Urinary bladder (tissue), 4 donors: ENCODE measurements around the gene NCOR1. TPM values are rescaled to one million over a fixed set of nuclear protein-coding genes. Genes with fewer than 3 reads are reported as not detected.
A peak's percentile ranks its signal among the peaks of the same experiment; 100 is the strongest.
"Not testable (repeated sequence)": the region's sequence is repeated elsewhere in the genome, so short reads cannot be mapped to it uniquely, and the experiment has no call there.

Source experiments
- DNase-seq: peaks from one replicate; pipeline ENCODE4 v3.0.0-alpha.2; 2015; ENCODE audit errors: extremely low spot score
- H3K27ac ChIP-seq: one replicate; pipeline ENCODE4 v1.5.1; 2013; ENCODE audit warnings: low read depth, mild to moderate bottlenecking, moderate library complexity
- H3K36me3 ChIP-seq: one replicate; pipeline ENCODE4 v1.6.1; 2013; ENCODE audit warnings: mild to moderate bottlenecking, moderate library complexity; ENCODE audit not compliant: insufficient read depth
- H3K4me1 ChIP-seq: one replicate; pipeline ENCODE4 v1.6.1; 2013; ENCODE audit warnings: mild to moderate bottlenecking, moderate library complexity; ENCODE audit not compliant: insufficient read depth
- H3K4me3 ChIP-seq: one replicate; pipeline ENCODE4 v1.5.1; 2013; ENCODE audit warnings: low read depth, low read length
- WGBS: extraction: QIAGEN DNeasy Blood & Tissue Kit; methylation state at CpG from one replicate; pipeline ENCODE4 v1.1.7; 2013; 5-methylcytosine and 5-hydroxymethylcytosine counted together
- polyA plus RNA-seq: library from polyadenylated mRNA; stranded (reverse); fragments of 200-250 nt; gene quantifications from one replicate; pipeline ENCODE4 v1.2.3, GENCODE V29; 2013
- total RNA-seq: library from RNA; depleted of rRNA; stranded (reverse); fragments of >200 nt; gene quantifications from one replicate; pipeline ENCODE4 v1.2.3, GENCODE V29; 2014
- donor health status: healthy with polysubstance abuse.
- donor health status: healthy.

Gene NCOR1
- total and polyA plus RNA-seq, 2 donors: 45.5 to 128 TPM

DNA sequence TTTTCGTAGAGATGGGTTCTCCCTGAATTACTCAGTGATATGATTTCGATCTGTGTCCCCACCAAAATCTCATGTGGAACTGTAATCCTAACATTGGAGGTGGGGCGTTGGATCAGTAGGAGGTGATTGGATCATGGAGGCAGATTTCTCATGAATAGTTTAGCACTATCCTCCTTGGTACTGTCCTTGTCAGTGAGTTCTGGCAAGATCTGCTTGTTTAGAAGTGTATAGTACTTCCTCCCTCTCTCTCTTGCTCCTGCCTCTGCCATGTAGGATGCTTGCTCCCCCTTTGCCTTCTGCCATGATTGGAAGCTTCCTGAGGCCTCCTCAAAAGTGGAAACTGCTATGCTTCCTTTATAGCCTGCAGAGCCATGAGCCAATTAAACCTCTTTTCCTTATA is 24.6 kb upstream of the NCOR1 start:
- Histone ChIP-seq H3K4me1 (no peaks in the 10 kb centered on the region), H3K36me3 (no peaks in the 10 kb centered on the region), H3K27ac (no peak overlapping the region), H3K4me3 (no peak overlapping the region)
- no peak for DNase-seq
- WGBS: 97% methylated on average over 3 of the region's 3 CpGs

DNA sequence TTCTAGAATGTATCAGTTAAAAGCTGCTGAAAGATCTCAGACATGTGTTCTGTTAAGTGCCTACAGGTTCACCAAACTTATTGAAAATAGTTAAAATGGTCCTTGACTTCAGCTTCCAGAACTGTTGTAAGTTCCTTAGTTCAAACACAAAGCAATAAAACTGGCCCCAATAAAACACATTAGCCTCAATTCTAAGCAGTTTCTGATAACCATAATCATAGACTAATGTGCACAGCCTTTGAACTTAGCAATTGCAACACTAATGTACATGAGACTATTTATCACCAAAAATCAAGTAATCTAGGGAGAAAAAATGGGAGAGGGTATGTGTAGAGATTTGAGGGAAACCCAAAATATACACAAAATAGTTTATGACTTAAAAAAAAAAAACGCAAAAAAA is 17.1 kb upstream of the NCOR1 start:
- Histone ChIP-seq H3K27ac (no peak overlapping the region), H3K4me3 (no peak overlapping the region), H3K4me1 (no peaks in the 10 kb centered on the region), H3K36me3 (no peaks in the 10 kb centered on the region)
- WGBS: 92% methylated on average over 1 of the region's 1 CpG
- no peak for DNase-seq

DNA sequence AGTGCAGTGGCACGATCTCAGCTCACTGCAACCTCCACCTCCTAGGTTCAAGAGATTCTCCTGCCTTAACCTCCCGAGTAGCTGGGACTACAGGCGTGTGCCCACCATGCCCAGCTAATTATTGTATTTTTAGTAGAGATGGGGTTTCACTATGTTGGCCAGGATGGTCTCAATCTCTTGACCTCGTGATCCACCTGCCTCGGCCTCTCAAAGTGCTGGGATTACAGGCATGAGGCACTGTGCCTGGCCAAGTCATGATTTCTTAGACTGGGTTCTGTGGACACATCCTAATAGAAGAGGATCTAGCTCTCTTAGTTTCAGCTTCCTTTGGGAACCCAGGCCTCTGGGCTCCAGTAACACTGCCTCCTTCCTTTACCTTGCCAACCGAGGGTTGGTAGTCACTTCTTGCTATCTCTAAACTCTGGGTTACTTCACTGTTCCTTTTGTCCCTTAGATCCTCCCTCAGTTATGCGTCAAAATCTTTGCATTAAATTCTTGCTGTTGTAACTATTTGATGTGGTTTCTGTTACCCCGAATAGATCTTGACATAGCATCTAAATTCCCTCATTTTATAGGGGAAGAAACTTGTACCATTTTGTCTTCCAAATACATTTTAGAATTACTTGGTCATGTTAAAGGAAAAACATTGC is 14.7 kb upstream of the NCOR1 start:
- DNase-seq, H3K27ac ChIP-seq, H3K36me3 ChIP-seq, H3K4me1 ChIP-seq, H3K4me3 ChIP-seq: not testable (repeated sequence)
- WGBS: 90% methylated on average over 8 of the region's 8 CpGs

DNA sequence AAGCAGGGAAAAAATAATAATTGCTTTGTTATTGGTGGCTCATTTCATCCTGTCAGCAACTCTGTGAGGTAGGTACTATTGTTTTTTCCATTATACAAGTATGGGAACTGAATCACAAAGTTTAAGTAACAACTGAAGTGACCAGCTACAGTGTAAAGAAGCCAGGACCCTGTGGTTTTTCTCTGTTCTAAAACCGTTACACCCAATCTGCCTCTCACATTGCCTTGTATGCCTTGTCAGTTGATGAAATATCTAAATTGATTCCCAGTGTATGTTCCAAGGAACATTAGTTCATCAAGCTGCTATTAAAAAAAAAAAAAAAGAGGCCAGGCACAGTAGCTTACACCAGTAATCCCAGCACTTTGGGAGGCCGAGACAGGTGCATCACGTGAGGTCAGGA is 7.1 kb upstream of the NCOR1 start:
- Histone ChIP-seq H3K27ac (no peak overlapping the region), H3K36me3 (peaks cover 2% of the 10 kb centered on the region), H3K4me1 (no peaks in the 10 kb centered on the region), H3K4me3 (no peak overlapping the region)
- WGBS: 96% methylated on average over 3 of the region's 3 CpGs
- DNase-seq: no peak

DNA sequence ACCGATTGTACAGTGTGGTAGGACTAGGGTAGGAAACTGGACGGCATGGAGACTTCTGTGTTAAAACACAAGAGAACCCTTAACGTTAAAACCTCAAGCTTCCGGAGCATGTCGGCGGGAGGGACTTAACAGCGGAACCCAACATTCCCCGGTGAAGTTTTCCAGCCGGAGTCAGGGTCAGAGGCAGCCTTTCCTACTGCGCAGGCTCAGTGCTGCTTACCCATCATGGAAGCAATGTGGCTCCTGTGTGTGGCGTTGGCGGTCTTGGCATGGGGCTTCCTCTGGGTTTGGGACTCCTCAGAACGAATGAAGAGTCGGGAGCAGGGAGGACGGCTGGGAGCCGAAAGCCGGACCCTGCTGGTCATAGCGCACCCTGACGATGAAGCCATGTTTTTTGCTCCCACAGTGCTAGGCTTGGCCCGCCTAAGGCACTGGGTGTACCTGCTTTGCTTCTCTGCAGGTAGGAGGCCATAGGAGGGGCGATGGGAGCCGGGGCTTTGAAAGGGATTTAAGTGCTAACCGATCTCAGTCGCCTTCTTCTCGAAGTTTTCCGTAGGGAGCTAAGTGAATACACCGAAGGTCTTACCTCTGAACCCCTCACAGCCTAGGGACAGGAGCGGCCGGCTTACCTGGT is 1.8 kb upstream of the NCOR1 start, which contains the start of gene PIGL:
TSS of gene PIGL (plus strand) at position 209 of the 634 bp plus-strand sequence. CDS start at position 226, 17 bp downstream.
- peaks cover 2% of the 10 kb centered on the region for H3K36me3 ChIP-seq
- H3K4me1 ChIP-seq: no peaks in the 10 kb centered on the region
- peak within 1 kb of the TSS; percentile 97 for H3K27ac ChIP-seq
- peak within 1 kb of the TSS; percentile 99 for H3K4me3 ChIP-seq
- peak; percentile 84 for DNase-seq
- WGBS: under 1% methylated on average over 29 of the region's 29 CpGs

DNA sequence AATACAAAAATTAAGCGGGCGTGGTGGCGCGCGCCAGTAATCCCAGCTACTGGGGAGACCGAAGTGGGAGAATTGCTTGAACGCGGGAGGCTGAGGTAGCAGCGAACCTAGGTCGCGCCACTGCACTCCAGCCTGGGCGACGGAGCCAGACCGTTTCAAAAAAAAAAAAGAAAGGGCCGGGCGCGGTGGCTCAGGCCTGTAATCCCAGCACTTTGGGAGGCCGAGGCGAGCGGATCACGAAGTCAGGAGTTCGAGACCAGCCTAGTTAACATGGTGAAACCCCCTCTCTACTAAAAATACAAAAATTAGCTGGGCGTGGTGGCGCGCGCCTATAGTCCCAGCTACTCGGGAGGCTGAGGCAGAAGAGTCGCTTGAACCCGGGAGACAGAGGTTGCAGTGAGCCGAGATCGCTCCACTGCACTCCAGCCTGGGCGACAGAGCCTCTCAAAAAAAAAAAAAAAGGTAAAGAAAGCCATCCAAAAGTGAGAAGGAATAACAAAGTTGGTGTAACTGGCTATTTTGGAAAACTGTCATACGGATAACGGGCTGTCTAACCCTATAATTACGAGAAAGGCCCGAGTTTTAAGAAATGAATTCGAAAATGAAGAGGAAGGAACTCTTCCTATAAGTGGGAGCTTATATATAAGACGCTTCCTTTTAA is 1.1 kb upstream of the NCOR1 start:
- H3K4me1 ChIP-seq, DNase-seq, H3K36me3 ChIP-seq: not testable (repeated sequence)
- WGBS: 70% methylated on average over 38 of the region's 38 CpGs
- peak overlapping the region; percentile 97 for H3K27ac ChIP-seq
- peak overlapping the region; percentile 99 for H3K4me3 ChIP-seq

DNA sequence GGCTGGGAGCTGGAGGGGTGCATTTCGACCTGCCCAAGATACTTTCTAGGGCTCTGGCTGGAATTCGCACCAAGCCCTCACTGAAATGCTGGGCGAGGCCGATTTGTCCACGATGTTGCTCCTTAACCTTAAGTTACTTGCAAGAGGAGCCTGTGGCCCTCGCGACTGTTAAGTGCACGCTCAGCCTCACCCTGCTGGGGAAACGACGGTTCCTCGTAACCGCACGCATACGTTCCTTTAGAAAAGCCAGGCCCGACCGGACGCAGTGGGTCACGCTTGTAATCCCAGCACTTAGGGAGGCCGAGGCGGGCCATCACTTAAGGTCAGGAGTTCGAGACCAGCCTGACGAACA is 607 bp upstream of the NCOR1 start:
- no peak for DNase-seq
- Histone ChIP-seq H3K4me1 (no peaks in the 10 kb centered on the region), H3K36me3 (no peaks in the 10 kb centered on the region), H3K27ac (peak overlapping the region; percentile 97), H3K4me3 (peak overlapping the region; percentile 99)
- WGBS: 17% methylated on average over 22 of the region's 22 CpGs

DNA sequence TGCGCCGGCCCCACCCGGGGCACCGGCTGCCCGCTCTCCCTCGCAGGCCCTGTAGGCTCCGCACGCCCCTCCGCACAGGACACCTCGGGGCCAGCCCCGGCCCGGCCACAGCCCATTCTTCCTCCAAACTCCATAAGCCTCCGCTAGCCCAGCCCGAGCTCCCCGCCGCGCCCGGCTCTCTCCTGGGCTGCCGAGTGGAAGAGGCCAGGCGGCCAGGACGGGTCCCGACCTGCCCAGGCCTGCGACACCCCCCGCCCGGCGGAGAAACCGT is 397 bp downstream of the NCOR1 start:
- H3K36me3 ChIP-seq: no peaks in the 10 kb centered on the region
- no peaks in the 10 kb centered on the region for H3K4me1 ChIP-seq
- WGBS: 1% methylated on average over 27 of the region's 27 CpGs
- H3K27ac ChIP-seq: peak overlapping the region; percentile 97
- H3K4me3 ChIP-seq: peak overlapping the region; percentile 99
- no peak for DNase-seq

DNA sequence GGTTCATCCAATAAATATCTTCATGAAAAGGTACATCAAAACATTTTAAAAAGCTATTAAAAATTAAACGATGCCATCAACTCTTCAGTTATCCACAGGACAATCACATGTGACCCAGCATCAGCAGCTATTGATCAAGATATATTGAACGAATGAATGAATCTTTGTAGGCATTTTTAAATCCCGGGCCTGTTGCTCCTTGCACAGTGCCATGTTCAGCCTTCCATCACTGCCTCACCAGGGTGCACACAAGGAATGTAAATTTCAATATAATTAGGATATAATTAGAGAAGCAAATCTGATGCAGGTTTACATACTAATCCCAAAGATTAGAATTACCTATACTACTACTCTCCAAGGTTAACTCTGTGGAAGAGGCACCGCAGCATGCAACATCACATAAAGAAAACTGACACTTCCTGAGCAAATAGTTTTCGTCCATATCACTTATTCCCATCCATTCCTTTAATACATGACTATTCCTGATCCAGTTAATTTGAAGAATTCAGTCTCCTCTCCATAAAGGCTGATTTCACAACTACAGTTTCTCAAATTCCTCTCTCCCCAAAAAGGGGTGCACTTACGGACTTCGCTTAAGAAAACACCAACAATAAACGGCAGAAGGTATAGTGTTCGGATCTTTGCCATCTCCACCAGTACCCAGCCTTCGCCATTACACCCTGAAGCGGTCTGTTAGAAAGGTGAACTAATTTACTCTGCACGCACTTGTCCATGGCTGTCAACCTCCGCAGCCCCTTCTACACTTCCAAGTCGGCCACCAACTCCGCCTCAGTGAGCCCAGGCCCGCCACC is 938 bp downstream of the NCOR1 start:
- 6% methylated on average over 16 of the region's 16 CpGs for WGBS
- H3K4me1 ChIP-seq: no peaks in the 10 kb centered on the region

DNA sequence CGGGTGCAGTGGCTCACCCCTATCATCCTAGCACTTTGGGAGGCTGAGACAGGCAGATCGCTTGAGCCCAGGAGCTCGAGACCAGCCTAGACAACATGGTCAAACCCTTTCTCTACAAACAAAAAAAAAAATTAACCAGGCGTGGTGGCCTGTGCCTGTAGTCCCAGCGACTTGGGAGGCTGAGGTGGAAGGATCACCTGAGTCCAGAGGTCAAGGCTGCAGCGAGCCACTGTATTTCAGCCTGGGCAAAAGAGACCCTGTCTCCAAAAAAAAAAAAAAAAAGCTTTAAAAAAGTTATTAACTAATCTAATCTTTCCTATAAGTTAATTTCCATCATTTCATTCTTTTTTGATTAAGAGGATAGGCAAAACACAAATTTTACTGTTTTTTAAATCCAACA is 2.5 kb downstream of the NCOR1 start:
- Histone ChIP-seq H3K27ac (no peak overlapping the region), H3K36me3 (no peaks in the 10 kb centered on the region), H3K4me3 (no peak overlapping the region), H3K4me1 (no peaks in the 10 kb centered on the region)
- DNase-seq: no peak
- WGBS: 88% methylated on average over 6 of the region's 6 CpGs

More for the DNA sequence above, 938 bp downstream of the NCOR1 start:
- peak overlapping the region; percentile 97 for H3K27ac ChIP-seq
- DNase-seq: no peak
- H3K36me3 ChIP-seq: no peaks in the 10 kb centered on the region
- H3K4me3 ChIP-seq: peak overlapping the region; percentile 99

DNA sequence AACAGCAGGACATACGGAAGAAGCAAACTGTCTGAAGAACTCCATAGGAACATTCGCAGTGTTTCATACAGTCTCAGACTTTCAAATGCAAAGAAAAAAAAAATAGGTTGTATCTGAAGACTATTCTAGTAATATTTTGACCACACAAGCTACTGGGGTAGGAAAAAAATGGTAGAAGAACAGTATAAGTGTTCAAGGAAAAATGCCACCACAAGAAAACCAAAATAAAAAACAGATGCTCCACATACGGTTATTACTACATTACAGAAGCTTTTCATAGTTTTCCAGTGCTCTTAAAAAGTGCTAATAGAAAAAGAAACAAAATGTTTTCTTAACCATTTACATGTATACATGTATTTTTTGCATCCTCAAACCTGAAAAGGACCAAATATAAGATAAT is 3.7 kb downstream of the NCOR1 start:
- DNase-seq: no peak
- 74% methylated on average over 3 of the region's 3 CpGs for WGBS
- Histone ChIP-seq H3K4me3 (no peak overlapping the region), H3K36me3 (no peaks in the 10 kb centered on the region), H3K4me1 (no peaks in the 10 kb centered on the region), H3K27ac (no peak overlapping the region)

DNA sequence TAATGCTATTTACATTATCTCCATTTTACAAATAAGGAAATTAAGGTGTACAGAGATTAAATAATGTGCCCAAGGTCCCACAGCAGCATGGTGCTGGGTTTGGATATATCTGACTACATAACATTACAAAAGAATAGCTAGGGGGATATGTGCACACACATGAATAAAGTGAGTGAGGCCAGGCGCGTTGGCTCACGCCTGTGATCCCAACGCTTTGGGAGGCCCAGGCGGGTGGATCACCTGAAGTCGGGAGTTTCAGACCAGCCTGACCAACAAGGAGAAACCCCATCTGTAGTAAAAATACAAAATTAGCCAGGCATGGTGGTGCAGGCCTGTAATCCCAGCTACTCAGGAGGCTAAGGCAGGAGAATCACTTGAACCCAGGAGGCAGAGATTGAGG is 10.6 kb downstream of the NCOR1 start:
- WGBS: 92% methylated on average over 6 of the region's 6 CpGs

DNA sequence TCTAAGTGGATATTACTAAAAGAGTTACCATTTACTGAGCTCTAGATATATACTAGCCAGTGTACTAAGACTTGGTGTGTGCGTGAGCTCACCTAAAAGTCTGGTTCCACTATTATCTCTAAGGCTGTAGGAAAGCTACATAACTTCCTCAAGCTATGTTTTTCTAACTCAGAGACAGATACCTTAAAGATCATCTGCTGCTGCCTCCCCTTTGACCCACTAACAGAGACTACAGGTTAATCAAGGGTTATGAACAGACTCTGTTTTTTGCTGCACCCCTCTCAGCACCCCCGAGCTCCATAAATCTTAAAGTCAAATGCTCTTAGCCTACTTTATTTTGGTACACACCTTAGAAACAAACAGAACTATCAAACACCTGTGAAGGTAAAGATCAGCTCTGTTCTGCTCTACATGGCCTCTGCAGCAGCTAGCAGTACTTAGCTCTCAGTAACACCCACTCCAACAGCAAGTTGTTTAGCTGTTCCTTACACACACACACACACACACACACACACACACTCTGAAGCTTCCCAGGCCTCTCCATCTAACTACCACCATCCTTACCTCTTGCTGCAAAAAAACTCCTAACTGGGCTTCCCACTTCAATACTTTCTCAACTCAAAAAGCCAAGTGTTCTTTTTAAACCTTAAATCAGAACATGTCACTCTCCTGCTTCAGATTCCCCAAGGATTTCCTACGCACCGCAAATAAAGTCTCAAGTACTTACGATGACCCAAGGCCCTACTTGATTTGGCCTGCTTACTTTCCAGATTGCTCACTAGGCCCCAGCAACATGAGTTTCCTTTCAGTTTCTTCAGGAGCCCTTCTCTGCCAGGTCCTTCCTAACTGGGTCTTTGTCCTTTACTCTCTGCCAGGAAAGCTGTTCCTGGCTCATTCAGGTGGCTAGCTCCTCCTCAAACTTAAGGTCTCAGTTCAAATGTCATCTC is 12.5 kb downstream of the NCOR1 start:
- H3K4me3 ChIP-seq, DNase-seq, H3K4me1 ChIP-seq, H3K36me3 ChIP-seq: not testable (repeated sequence)
- peak overlapping the region; percentile 38 for H3K27ac ChIP-seq
- 55% methylated on average over 5 of the region's 5 CpGs for WGBS

More for the DNA sequence above, 10.6 kb downstream of the NCOR1 start:
- H3K36me3 ChIP-seq, H3K27ac ChIP-seq, DNase-seq, H3K4me1 ChIP-seq, H3K4me3 ChIP-seq: not testable (repeated sequence)
